ENCODE measurements around the gene BBOF1.
"Not testable (repeated sequence)": the region's sequence is repeated elsewhere in the genome, so short reads cannot be mapped to it uniquely, and the experiment has no call there.

Gene BBOF1

GRCh38 chr14:74105381-74105780 lies 86.2 kb downstream of the BBOF1 start:
- TF ChIP-seq EZH2 (optimal IDR thresholded peaks at IDR 0.05; ENCODE audit: low read depth, low read length) (no peak), EZH2phosphoT487 (IDR thresholded peaks at IDR 0.05; ENCODE audit: low read length) (no peak), CTCF (IDR thresholded peaks at IDR 0.05; ENCODE audit: low read length) (no peak)
- Histone ChIP-seq H2AFZ (ENCODE audit: low read length) (no peak overlapping the region), H3K9ac (ENCODE audit: low read length) (no peak overlapping the region), H3K36me3 (replicated peaks; ENCODE audit: insufficient read depth, low read length) (no peaks in the 10 kb centered on the region), H3K27ac (ENCODE audit: low read length) (no peak overlapping the region), H3K27me3 (replicated peaks; ENCODE audit: insufficient read depth, low read length) (no peaks in the 10 kb centered on the region), H3K4me1 (ENCODE audit: low read length) (no peaks in the 10 kb centered on the region), H3K4me2 (ENCODE audit: low read depth, low read length) (no peak overlapping the region), H4K20me1 (ENCODE audit: insufficient read depth, low read length) (no peaks in the 10 kb centered on the region), H3K9me3 (replicated peaks; ENCODE audit: insufficient read depth, low read length) (no peaks in the 10 kb centered on the region), H3F3A (ENCODE audit: insufficient read depth, low read length) (no peaks in the 10 kb centered on the region), H3K4me3 (ENCODE audit: low read length) (no peak overlapping the region), H3K79me2 (ENCODE audit: low read length) (no peaks in the 10 kb centered on the region), H3K9me2 (replicated peaks; ENCODE audit: insufficient read depth, low read length) (no peaks in the 10 kb centered on the region)
- DNase-seq: no peak

DNA sequence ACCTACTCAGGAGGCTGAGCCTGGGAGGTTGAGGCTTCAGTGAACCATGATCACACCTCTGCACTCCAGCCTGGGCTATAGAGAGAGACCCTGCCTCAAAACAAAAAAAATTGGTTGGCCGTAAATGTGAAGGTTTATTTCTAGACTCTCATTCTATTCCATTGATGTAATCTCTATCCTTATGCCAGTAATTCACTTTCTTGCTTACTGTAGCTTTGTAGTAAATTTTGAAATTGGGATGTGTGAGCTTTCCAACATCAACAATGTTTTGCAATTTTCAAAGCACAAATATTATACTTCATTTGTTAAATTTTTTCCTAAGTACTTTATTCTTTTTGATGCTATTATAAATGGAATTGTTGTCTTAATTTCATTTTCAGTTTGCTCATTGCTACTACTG lies 90.2 kb downstream of the BBOF1 start:
- TF ChIP-seq CTCF (IDR thresholded peaks at IDR 0.05; ENCODE audit: low read length) (no peak), EZH2phosphoT487 (IDR thresholded peaks at IDR 0.05; ENCODE audit: low read length) (no peak), EZH2 (optimal IDR thresholded peaks at IDR 0.05; ENCODE audit: low read depth, low read length) (no peak)
- H2AFZ ChIP-seq (ENCODE audit: low read length): no peak overlapping the region
- H3K79me2 ChIP-seq (ENCODE audit: low read length): no peaks in the 10 kb centered on the region
- no peaks in the 10 kb centered on the region for H3K9me3 ChIP-seq (replicated peaks; ENCODE audit: insufficient read depth, low read length)
- no peak overlapping the region for H3K4me3 ChIP-seq (ENCODE audit: low read length)
- no peaks in the 10 kb centered on the region for H3K9me2 ChIP-seq (replicated peaks; ENCODE audit: insufficient read depth, low read length)
- H3K36me3 ChIP-seq (replicated peaks; ENCODE audit: insufficient read depth, low read length): no peaks in the 10 kb centered on the region
- H3K27me3 ChIP-seq (replicated peaks; ENCODE audit: insufficient read depth, low read length): no peaks in the 10 kb centered on the region
- no peak overlapping the region for H3K9ac ChIP-seq (ENCODE audit: low read length)
- H3K4me1 ChIP-seq (ENCODE audit: low read length): no peaks in the 10 kb centered on the region
- no peaks in the 10 kb centered on the region for H3F3A ChIP-seq (ENCODE audit: insufficient read depth, low read length)
- no peak for DNase-seq
- no peaks in the 10 kb centered on the region for H4K20me1 ChIP-seq (ENCODE audit: insufficient read depth, low read length)
- H3K4me2 ChIP-seq (ENCODE audit: low read depth, low read length): no peak overlapping the region
- H3K27ac ChIP-seq (ENCODE audit: low read length): no peak overlapping the region

DNA sequence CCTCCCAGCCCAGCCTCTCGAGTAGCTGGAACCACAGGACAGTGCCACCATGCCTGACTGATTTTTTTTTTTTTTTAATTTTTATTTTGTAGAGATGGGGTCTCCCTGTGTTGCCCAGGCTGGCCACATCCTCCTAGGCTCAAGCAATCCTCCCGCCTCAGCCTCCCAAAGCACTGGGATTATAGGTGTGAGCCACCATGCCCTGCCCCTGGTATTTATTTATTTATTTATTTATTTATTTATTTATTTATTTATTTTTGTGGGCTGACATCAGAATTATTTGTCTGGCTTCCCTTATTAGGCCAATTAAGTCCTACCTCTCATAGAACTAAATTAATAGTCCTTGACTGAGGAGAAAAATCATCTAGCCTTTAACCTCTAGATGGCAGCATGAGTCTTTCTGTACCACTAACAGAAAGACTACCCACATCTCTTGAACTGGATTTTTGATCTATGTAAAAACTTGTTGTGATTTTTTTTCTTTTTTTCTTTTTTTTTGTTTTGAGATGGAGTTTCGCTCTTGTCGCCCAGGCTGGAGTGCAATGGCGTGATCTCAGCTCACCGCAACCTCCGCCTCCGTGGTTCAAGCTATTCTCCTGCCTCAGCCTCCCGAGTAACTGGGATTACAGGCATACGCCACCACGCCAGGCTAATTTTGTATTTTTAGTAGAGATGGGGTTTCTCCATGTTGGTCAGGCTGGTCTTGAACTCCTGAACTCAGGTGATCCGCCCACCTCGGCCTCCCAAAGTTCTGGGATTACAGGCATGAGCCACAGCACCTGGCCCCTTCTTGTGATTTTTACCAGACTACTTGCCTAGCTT lies 92.5 kb downstream of the BBOF1 start:
- not testable (repeated sequence) for H3K4me3 ChIP-seq (ENCODE audit: low read length); H3K79me2 ChIP-seq (ENCODE audit: low read length); H3K4me1 ChIP-seq (ENCODE audit: low read length); H2AFZ ChIP-seq (ENCODE audit: low read length); H4K20me1 ChIP-seq (ENCODE audit: insufficient read depth, low read length); H3K27me3 ChIP-seq (replicated peaks; ENCODE audit: insufficient read depth, low read length); H3F3A ChIP-seq (ENCODE audit: insufficient read depth, low read length); H3K9me2 ChIP-seq (replicated peaks; ENCODE audit: insufficient read depth, low read length); H3K9me3 ChIP-seq (replicated peaks; ENCODE audit: insufficient read depth, low read length); H3K4me2 ChIP-seq (ENCODE audit: low read depth, low read length); H3K27ac ChIP-seq (ENCODE audit: low read length); H3K36me3 ChIP-seq (replicated peaks; ENCODE audit: insufficient read depth, low read length); H3K9ac ChIP-seq (ENCODE audit: low read length)
- TF ChIP-seq CTCF (IDR thresholded peaks at IDR 0.05; ENCODE audit: low read length): peak; percentile 33
- peak; percentile 61 for DNase-seq

Data from MM.1S (cell line).